ENCODE measurements around the gene HBS1L. TPM values are rescaled to one million over a fixed set of nuclear protein-coding genes. Genes with fewer than 3 reads are reported as not detected.

HBS1L gene
- total RNA-seq, 1 experiment from 2014 or later: 95.4 TPM

GRCh38 chr6:134979142-134979541, 75.5 kb downstream of the HBS1L start:
- Mint-ChIP-seq H3K27me3 (ENCODE audit: low read depth) (no peaks in the 10 kb centered on the region), H3K4me1 (no peaks in the 10 kb centered on the region), H3K9me3 (no peaks in the 10 kb centered on the region), H3K4me3 (no peak overlapping the region), H3K27ac (no peak overlapping the region), H3K36me3 (peaks cover 25% of the 10 kb centered on the region)
- ATAC-seq (no peak), DNase-seq (ENCODE audit: low spot score) (no peak)
- no peak for TF ChIP-seq MYBL2 (CRISPR knock-in tag; IDR thresholded peaks at IDR 0.05)
- ChIA-PET CTCF (no interaction called here), POLR2A (no interaction called here)

DNA sequence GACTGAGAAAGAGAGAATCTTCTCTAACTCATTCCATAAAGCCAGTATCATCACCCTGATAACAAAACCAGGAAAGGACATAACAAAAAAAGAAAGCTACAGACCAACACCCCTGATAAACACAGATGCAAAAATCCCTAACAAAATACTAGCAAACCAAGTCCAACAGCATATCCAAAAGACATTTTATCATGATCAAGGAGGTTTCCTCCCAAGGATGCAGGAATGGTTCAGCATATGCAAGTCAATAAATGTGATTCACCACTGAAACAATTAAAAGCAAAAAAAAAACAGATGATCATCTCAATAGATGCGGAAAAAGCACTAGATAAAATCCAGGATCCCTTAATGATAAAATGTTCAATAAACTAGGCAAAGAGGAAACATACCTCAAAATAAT, 80.3 kb downstream of the HBS1L start:
- CTCF ChIA-PET: no interaction called here
- ATAC-seq: no peak

More for the DNA sequence above, 80.3 kb downstream of the HBS1L start:
- peaks cover 16% of the 10 kb centered on the region for H3K4me1 Mint-ChIP-seq
- H3K27ac Mint-ChIP-seq: no peak overlapping the region
- DNase-seq (ENCODE audit: low spot score): no peak
- no peak overlapping the region for H3K4me3 Mint-ChIP-seq
- no peaks in the 10 kb centered on the region for H3K9me3 Mint-ChIP-seq
- POLR2A ChIA-PET: no interaction called here
- no peaks in the 10 kb centered on the region for H3K27me3 Mint-ChIP-seq (ENCODE audit: low read depth)
- H3K36me3 Mint-ChIP-seq: peaks cover 13% of the 10 kb centered on the region
- TF ChIP-seq, protein P1, sequence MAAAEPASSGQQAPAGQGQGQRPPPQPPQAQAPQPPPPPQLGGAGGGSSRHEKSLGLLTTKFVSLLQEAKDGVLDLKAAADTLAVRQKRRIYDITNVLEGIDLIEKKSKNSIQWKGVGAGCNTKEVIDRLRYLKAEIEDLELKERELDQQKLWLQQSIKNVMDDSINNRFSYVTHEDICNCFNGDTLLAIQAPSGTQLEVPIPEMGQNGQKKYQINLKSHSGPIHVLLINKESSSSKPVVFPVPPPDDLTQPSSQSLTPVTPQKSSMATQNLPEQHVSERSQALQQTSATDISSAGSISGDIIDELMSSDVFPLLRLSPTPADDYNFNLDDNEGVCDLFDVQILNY (CRISPR knock-in tag; IDR thresholded peaks at IDR 0.05): no peak
- TF ChIP-seq ZNF121 (CRISPR knock-in tag; IDR thresholded peaks at IDR 0.05): no peak
- TF ChIP-seq, protein P2, sequence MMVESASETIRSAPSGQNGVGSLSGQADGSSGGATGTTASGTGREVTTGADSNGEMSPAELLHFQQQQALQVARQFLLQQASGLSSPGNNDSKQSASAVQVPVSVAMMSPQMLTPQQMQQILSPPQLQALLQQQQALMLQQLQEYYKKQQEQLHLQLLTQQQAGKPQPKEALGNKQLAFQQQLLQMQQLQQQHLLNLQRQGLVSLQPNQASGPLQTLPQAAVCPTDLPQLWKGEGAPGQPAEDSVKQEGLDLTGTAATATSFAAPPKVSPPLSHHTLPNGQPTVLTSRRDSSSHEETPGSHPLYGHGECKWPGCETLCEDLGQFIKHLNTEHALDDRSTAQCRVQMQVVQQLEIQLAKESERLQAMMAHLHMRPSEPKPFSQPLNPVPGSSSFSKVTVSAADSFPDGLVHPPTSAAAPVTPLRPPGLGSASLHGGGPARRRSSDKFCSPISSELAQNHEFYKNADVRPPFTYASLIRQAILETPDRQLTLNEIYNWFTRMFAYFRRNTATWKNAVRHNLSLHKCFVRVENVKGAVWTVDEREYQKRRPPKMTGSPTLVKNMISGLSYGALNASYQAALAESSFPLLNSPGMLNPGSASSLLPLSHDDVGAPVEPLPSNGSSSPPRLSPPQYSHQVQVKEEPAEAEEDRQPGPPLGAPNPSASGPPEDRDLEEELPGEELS (CRISPR knock-in tag; IDR thresholded peaks at IDR 0.05): no peak
- no peak for TF ChIP-seq ATF1 (CRISPR knock-in tag; IDR thresholded peaks at IDR 0.05)
- TF ChIP-seq MXD4 (CRISPR knock-in tag; IDR thresholded peaks at IDR 0.05; ENCODE audit: borderline replicate concordance): no peak
- no peak for TF ChIP-seq ZNF416 (CRISPR knock-in tag; IDR thresholded peaks at IDR 0.05)
- no peak for TF ChIP-seq ZNF281 (CRISPR knock-in tag; IDR thresholded peaks at IDR 0.05)
- TF ChIP-seq, protein P3, sequence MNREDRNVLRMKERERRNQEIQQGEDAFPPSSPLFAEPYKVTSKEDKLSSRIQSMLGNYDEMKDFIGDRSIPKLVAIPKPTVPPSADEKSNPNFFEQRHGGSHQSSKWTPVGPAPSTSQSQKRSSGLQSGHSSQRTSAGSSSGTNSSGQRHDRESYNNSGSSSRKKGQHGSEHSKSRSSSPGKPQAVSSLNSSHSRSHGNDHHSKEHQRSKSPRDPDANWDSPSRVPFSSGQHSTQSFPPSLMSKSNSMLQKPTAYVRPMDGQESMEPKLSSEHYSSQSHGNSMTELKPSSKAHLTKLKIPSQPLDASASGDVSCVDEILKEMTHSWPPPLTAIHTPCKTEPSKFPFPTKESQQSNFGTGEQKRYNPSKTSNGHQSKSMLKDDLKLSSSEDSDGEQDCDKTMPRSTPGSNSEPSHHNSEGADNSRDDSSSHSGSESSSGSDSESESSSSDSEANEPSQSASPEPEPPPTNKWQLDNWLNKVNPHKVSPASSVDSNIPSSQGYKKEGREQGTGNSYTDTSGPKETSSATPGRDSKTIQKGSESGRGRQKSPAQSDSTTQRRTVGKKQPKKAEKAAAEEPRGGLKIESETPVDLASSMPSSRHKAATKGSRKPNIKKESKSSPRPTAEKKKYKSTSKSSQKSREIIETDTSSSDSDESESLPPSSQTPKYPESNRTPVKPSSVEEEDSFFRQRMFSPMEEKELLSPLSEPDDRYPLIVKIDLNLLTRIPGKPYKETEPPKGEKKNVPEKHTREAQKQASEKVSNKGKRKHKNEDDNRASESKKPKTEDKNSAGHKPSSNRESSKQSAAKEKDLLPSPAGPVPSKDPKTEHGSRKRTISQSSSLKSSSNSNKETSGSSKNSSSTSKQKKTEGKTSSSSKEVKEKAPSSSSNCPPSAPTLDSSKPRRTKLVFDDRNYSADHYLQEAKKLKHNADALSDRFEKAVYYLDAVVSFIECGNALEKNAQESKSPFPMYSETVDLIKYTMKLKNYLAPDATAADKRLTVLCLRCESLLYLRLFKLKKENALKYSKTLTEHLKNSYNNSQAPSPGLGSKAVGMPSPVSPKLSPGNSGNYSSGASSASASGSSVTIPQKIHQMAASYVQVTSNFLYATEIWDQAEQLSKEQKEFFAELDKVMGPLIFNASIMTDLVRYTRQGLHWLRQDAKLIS (CRISPR knock-in tag; IDR thresholded peaks at IDR 0.05; ENCODE audit: borderline replicate concordance): no peak
- TF ChIP-seq ZNF423 (CRISPR knock-in tag; IDR thresholded peaks at IDR 0.05): no peak
- no peak for TF ChIP-seq FOXK1 (CRISPR knock-in tag; IDR thresholded peaks at IDR 0.05)
- TF ChIP-seq TEAD1 (CRISPR knock-in tag; IDR thresholded peaks at IDR 0.05): no peak
- TF ChIP-seq IRF2 (CRISPR knock-in tag; IDR thresholded peaks at IDR 0.05; ENCODE audit: borderline replicate concordance, low read depth): no peak
- TF ChIP-seq, protein P4, sequence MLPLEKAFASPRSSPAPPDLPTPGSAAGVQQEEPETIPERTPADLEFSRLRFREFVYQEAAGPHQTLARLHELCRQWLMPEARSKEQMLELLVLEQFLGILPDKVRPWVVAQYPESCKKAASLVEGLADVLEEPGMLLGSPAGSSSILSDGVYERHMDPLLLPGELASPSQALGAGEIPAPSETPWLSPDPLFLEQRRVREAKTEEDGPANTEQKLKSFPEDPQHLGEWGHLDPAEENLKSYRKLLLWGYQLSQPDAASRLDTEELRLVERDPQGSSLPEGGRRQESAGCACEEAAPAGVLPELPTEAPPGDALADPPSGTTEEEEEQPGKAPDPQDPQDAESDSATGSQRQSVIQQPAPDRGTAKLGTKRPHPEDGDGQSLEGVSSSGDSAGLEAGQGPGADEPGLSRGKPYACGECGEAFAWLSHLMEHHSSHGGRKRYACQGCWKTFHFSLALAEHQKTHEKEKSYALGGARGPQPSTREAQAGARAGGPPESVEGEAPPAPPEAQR (CRISPR knock-in tag; IDR thresholded peaks at IDR 0.05): no peak
- TF ChIP-seq NR3C1 (CRISPR knock-in tag; conservative IDR thresholded peaks at IDR 0.05; ENCODE audit: low read depth): no peak

Data from WTC11 (cell line).